Germinal center (tissue), 1 donor: ENCODE data around the gene MAPKAP1.

ENCODE experiments used
- DNase-seq: peaks from one replicate; pipeline ENCODE4 v3.0.0; 2012; ENCODE audit warnings: mixed read lengths, low spot score

Gene MAPKAP1

DNA sequence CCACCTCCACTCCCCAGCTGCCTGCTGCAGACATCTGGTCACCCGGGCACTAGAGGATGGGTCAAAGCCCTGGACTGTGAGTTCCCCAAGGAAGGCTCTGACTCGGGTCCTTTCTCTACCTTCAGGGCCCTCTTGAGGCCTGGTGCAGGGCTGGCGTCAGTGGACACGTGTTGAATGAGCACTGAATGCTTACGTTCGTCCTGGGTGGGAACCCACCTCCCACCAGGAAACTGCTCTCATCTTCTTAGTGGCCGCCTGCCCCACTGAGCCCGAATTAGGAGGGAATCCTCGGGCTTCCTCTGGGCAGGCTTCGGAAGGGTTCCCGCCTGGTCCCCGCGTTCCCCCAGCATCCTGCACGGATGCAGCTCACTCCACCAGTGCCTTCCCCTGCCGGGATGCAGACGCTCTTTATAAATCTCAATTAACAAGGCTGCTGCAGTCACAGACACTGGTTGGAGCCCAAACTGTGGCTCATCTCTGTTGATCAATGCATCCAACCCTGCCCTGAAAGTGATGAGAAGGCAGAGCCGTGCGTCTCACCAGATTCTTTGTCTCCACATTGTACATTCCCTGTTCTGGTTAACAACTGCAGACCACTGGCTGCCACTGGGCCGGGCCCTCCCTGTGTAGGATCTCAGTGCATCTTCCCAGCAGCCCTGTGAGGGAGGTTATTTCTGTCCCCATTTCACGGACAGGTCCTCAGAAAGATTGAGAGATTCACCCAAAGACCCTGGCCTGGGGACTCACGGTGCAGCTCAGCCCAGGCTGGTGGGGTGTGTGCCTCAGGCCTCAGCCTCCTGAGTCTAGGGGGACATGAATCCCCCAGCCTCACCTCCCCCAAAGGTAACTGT, 276.6 kb downstream of the MAPKAP1 start:
- DNase-seq: no peak

DNA sequence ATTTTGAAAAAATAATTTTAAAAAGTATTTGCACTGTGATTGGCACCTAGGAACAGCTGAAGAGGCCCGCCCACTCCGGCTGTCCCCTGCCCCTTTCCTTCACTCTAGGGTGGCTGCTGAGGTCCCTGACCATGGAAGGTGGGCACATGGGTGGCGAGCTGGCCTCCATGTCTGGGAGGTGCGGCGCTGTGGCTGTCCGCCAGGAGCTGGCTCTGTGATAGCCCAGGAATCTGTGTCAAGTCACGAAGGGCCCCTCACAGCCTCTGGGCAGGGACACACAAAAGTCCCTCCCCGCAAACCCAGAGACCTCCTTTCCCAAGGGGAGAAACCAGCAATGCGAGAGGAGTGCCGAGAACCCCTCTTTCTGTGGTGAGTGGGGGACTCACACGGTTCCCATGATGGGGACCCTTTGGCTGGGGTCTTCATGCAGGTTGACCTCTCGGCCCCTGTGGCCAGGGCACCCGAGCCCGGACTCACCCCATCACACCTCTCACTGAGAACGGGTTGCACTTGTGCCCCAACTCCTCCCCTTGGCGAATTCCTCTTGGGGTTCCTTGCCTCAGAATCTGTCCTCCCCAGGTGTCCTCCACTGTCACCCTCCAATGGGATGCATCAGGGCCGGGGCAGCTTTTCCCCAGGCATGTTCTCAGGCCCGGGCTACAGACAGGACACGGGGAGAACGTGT, 277.4 kb downstream of the MAPKAP1 start:
- DNase-seq: no peak

DNA sequence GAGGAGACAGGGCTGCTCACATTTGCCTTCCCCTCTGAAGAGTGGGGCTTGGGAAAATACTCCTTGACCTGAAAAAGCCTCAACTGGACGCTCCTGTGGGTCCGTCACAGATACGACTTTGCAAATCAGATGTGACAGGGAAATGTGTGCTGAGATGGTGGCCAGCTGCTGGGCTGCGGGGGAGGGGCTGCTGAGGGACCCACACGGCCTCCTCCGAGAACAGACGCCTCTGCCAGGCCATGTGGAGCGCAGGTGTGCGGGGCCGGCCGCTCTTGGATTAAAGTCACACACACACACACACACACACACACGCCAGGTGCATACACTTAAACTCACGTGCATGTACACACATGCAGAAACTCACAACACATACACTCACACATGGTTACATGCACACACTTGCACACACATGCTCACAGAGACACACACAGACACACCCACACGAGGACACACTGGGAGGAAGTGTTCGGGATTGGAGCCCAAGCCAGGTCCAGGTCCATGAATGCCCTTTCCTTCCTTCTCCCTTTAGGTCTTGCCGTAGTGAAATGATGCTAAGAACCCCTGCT, 278.0 kb downstream of the MAPKAP1 start:
- DNase-seq: no peak

DNA sequence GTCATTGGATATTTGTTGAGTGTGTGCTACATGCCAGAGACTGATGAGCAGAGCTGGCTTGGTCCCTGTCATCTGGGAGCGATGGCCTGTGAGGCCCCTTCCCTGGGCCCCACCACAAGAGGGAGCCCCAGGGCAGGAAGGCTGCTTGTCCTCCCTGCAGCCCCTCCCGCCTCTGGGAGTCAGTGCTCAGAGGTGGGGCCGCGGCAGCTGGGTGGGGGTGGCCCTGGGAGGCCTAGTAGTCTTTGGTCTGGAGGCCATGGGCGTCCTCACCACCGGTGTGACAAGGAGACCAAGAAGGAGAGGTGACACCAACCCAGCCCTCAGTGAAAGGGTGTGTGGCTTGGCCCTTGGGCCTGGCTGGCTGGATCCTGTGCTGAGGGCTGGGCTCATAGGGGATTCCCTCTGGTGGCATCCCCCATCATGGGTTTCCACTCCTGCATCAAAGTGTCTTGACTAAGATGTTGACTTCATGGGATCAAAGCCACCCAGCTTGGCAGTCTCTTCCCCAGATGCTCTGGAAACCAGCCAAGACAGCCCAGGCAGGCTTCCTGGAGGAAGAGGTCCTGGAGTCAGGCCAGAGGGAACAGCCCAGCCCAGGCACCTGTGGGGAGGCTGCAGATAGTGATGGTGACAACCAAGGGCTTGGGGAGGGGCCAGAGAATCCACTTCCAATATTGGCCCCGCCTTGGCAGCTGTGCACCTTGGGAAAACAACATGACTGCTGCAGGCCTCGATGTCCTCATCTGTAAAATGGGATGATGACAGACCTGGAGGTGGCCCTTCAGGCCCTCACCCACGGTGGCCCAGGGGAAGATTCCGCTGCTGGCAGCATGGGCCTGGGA, 278.7 kb downstream of the MAPKAP1 start:
- DNase-seq: peak; percentile 57

DNA sequence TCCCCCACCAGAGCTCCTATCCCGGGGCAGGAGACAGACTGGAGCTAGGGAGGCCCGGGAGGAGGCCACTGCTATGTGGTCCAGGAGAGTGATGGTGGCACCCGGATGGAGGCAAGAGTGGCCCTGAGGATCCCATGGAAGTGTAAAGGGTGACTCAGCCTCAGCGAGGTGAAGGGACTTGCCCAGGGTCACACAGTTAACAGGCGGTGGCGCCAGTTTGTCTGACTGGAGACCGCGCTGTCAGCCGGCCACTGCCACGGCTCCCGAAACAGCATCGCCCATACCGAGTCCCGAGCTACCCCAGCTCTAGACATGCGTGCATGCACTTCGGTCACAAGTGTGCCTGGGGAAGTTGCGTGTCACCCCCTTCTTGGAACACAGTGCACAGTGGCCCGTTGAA, 279.5 kb downstream of the MAPKAP1 start:
- no peak for DNase-seq

DNA sequence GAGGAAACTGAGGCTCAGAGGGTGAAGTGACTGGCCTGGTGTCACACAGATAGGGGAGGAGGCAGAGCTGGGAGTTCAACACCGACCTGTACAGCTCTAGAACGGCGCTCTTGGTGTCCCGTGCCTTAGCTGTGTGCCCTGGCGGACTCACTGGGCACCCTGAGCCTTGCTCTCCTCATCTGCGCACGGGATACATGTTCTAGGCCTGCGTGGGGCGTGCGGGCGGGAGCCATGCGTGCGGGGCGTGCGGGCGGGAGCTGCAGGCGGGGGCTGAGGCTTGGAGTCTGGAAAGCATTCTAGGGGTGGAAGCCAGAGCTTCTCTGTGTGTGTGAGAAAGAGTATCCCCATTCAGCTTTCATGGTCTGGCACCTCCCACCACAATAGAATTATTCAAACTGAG, 280.1 kb downstream of the MAPKAP1 start:
- DNase-seq: no peak

DNA sequence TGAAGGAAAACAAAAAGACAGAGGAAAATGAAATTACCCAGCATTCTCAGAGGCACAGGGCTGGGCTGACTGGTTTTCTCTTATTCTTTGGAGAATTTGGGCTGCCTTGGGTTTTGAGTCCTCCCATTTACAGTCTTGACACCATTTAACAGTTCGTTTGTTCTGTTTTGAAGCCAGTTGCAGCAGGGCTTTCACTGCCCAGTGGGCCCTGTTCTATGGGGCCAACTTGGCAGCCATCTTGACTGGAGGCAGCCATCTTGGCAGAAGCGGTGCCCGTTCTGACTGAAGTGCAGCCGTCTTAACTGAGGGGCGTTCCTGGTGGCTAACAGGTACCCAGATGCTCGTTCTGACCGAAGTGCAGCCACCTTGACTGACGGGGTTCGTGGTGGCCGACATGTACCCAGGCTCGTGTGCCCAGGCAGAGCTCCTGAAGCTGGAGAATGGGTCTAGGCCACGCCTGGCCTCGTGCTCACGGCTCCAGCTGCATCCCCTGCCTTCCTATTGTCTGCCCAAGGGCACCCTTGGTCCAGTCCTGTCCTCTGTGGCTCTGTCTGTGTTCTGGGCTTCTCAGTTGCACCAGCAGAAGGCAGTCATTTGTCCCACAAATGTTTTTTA, 281.0 kb downstream of the MAPKAP1 start:
- no peak for DNase-seq

DNA sequence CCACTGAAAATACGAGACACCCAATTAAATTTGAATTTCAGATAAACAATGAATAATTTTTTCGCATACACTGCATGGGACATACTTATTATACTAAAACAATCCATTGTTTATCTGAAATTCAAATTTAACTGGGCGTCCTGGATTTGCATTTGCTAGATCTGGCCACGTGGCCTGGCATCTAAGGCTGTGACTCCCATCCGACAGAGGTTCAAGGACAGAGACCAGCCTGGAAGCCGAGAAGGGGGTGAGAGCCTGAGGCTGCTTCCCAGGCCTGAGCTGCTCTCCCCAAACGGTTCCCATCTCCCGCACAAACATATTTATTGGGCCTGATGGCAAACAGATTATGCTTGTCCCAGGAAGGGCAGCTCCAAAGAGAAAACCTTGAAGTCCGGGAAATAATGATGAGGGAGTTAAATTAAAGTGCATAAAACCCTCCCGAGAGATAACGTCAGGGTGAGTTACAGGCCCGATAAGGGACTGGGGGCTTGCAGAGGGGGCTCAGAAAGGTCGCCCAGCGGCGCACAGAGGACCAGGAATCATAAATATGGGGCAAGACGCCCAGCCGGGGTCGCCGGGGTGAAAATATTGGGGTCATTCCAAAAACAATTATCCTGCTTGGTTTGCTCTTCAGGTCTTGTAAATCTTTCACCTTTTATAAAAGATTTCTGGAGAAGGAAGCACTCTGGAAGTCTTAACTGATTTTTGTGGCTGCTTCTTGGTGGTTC, 281.7 kb downstream of the MAPKAP1 start:
- no peak for DNase-seq

DNA sequence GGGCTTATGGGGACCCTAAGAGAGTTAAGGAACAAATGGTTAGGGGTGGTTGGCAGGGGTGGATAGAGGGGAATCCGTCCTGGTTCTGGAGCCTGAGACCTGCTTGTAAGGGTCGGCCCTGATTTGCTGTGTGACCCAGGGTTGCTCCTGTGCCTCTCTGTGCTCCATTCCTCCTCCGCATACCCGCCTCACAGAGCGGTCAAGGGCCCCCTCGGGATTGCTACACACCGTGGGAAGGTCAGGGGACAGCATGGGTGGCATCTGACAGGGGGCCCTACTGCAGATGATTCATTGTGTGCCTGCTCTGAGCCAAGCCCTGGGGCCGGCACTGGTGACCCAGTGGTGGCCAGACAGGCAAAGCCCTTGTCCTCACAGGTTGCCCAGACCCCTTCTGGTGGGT, 283.0 kb downstream of the MAPKAP1 start:
- DNase-seq: no peak

DNA sequence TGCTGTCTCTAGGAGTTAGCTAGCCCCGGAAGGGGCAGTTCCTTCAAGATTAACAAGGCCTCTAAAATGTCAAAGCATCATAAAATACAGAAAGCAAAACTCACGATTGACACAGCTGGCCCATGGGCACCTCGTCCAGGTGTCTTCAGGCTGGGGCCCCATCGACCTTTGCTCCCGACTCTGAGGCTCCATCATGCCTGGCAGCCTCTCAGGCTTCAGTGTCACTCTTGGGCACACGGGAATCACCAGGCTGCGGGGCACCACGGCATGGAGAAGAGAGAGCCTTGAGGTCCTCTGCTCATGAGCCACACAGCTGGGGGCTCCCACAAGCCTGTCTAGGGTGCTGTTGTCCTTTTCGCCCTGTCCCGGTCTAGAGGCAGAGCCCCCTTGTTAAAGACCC, 284.2 kb downstream of the MAPKAP1 start:
- DNase-seq: no peak

DNA sequence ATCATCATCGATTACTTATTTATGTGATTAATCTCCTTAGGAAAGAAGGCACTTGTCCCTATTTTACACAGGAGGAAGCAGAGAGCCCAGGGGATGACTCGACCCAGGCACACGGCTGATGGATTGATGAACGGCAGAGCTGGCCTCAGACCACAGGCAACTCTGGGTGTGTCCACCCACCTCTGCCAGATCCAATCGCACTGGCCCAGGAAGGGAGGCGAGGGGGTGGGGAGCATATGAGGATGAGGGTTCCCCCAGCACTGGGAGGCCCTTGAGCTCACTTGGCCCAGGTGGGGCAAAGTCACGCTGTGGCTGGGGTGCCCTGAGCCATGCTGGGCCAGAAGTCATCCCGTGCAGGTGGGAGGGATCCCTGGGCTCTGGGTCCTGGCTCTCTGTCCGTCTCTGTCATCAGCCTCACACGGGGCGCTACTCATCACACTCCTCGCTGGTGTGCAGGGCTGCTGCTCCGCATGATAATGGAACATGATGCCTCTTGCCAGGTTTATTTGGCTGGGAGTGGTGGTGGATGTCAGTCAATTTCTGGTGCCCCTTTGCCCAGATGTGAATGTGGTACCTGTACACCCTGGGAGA, 285.3 kb downstream of the MAPKAP1 start:
- DNase-seq: no peak

DNA sequence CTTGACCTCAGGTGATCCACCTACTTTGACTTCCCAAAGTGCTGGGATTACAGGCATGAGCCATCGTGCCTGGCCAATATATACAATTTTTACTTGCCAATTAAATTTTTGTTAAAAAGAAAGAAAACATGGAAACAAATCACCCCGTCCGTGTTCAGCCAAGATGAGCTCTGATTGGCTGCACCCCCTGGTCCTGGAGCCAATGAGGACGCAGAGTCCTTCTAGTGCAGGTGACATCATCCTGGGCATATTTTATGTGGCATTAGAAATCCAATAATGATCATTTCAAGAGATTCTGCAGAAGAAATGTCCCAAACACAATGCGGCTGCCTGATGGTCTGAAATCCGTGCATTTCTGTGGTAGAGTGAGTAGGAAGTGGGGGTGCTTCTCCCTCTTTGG, 285.8 kb downstream of the MAPKAP1 start:
- no peak for DNase-seq

DNA sequence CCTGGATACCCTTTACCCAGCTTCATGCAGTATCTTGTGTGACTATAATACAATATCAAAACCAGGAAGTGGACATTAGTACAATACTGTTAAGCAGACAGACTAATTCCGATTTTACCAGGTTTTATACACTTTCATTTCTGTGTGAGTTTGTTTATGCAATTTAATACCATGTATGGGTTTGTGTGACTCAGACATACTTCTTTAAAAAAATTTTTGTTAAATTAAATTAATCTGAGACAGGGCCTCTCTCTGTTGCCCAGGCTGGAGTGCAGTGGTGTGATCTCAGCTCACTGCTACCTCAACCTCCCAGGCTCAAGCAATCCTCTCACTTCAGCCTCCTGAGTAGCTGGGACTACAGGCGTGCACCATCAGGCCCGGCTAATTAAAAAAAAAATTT, 288.6 kb downstream of the MAPKAP1 start:
- DNase-seq: no peak

DNA sequence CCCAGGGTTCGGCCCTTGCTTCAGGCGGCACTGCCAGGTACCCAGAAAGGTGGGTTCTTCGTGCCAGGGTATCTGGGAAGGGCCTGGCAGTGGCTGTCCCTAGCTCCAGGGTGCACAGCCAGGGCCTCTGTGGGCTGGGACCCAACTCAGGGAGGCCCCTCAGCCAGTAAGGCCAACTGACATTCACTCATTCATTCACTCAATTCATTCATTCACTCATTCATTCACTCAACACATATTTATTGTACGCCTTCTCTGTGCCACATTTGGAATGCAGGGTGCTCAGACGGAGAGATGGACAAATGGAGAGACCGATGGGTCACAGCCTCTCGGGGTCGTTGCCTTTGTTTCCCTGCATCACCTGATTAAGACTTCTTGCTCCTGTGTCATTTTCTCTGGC, 290.5 kb downstream of the MAPKAP1 start:
- DNase-seq: no peak

DNA sequence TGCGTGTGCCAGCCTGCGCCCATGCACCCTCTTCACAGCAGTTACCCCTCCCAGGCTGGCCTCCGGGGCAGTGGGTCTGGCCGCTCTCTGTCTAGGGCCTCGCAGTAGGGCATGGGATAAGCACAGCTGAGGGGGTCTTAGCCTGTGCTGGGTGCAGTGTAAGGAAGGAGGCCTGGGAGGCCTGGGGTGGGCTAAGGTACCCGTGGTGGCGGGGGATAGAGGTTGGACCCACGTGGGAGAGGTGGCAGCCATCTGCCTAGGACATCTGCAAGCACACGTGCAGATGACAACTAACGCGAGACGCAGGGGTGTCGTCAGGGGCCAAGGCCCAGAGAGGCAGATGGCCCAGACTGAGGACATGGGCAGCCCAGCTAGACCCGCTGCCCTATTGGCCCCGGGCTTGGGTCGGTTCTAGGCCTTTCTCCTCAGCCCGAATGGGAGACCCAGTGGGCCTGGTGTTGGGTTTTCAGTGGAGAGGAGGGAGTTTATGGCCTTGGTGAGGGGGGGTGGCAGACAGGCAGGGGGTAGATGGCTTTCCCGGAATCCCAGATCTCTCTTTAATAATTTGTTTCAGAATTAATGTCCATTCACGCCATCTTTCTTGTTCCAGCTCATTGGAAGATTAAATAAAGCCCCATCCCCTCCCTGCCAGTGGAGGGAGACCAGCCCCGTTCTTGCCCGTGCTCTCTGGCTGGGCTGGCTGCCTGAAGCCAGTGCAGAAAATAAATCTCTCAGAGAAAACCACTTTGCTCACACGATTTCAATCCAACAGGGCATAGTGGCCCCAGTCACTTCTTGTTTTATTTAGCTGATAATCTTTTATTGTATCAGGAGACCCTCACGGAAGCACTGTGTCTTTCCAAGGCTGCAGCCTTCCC, 291.2 kb downstream of the MAPKAP1 start:
- no peak for DNase-seq

DNA sequence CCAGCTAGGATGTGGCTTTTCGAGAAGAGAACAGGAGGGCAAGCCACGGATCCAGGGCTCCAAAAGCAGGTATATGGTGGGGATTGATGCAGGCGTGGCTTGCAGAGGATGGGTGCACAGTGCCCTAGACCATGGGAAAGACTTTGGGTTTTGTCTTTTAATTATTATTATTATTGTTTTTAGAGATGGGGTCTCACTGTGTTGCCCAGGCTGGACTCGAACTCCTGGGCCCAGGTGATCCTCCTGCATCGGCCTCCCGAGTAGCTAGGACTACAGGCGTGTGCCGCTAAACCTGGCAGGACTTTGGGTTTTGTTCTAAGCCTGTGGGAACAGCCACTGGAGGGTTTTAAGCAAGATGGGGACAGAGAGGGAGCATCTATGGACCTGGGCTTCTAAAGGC, 293.4 kb downstream of the MAPKAP1 start:
- DNase-seq: no peak

DNA sequence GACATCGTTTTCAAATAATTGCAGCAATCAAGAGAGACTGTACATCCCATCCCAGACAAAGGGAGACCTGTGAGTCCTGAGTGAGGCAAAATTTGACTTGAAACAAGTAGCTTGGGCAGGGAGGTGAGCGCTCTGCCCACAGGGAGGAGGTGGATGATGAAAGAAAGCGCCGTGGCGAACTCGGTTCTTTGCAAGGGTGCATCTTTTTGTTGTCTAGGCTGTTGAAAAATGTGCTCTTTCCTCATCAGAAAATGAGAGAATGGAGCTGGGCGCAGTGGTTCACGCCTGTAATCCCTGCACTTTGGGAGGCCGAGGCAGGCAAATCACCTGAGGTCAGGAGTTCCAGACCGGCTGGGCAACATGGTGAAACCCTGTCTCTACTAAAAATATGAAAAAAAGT, 294.8 kb downstream of the MAPKAP1 start:
- DNase-seq: no peak

DNA sequence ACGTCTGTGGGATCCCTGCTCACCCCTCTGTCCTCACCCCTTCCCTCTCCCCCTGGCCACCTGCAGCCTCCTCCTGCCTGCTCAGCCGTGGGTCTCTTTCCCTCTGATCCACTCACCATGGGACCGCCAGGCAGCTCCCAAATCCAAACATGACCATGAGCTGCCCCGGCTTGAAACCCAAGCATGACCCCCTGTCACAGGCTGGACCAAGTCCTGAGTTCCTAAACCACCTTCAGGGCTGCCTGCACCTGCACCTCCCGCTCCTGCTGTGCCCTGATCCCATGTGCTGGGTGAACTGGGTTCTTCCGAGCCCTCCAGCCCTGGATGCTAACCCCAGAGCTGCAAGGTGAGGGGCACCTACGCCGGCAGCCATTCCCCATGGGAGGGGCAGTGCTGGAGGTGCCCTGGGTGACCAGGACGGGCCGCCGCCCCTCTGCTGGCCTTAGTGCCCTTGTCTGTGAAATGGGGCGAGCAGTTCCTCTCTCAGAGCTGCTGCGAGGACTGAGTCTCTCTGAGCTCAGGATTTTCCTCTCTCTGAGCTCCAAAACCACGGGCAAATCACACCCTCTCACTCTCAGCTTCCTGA, 295.7 kb downstream of the MAPKAP1 start:
- no peak for DNase-seq

DNA sequence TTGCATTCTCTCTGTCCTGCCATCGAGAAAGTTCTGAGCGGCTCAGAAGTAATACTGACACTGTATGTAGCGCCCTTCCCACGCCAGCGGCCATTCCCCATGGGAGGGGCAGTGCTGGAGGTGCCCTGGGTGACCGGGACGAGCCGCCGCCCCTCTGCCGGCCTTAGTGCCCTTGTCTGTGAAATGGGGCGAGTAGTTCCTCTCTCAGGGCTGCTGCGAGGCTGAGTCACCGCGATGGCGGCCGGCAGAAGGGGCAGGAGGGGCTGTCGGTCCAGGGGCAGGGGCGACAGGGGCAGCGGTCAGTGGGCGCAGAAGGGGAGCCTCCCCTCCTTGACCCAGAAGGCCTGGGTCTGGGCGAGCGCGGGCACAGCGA, 296.5 kb downstream of the MAPKAP1 start:
- DNase-seq: no peak
